Measurements from ENCODE around the gene BCL2L12. TPM values are rescaled to one million over a fixed set of nuclear protein-coding genes. Genes with fewer than 3 reads are reported as not detected.

BCL2L12 gene
- total RNA-seq, 1 donor from 2014 or later: 53.3 TPM

DNA sequence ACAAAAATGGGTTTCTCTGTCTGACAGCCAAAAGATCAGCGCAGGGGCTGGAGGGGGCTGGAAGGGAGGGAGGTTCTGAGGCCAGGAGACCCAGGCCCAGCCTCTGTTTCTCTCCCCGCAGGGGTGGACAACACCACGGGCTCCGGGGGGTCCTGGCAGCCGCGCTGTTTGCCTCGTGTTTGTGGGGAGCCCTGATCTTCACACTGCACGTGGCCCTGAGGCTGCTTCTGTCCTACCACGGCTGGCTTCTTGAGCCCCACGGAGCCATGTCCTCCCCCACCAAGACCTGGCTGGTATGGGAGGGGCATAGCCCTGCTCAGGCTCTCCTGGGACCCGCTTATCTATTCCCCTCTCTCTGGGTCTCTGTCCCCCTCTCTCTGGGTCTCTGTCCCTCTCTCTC, 34.8 kb downstream of the BCL2L12 start:
- no peak overlapping the region for H3K4me3 ChIP-seq (ENCODE audit: low read depth, low read length)
- no peak for DNase-seq (ENCODE audit: low read depth)
- TF ChIP-seq CTCF (conservative IDR thresholded peaks at IDR 0.05; ENCODE audit: low read depth, low read length): no peak

- DNase-seq (ENCODE audit: low read depth): no peak
- no peak for TF ChIP-seq CTCF (conservative IDR thresholded peaks at IDR 0.05; ENCODE audit: low read depth, low read length)
These were observed 35.6 kb downstream of the BCL2L12 start for GRCh38 chr19:49701271-49701786.

GRCh38 chr19:49704888-49705642, 39.3 kb downstream of the BCL2L12 start:
- no peak overlapping the region for H3K4me3 ChIP-seq (ENCODE audit: low read depth, low read length)
- DNase-seq (ENCODE audit: low read depth): no peak
- no peak for TF ChIP-seq CTCF (conservative IDR thresholded peaks at IDR 0.05; ENCODE audit: low read depth, low read length)

More at GRCh38 chr19:49701271-49701786, 35.6 kb downstream of the BCL2L12 start:
- H3K4me3 ChIP-seq (ENCODE audit: low read depth, low read length): no peak overlapping the region

- no peak overlapping the region for H3K4me3 ChIP-seq (ENCODE audit: low read depth, low read length)
- DNase-seq (ENCODE audit: low read depth): no peak
- TF ChIP-seq CTCF (conservative IDR thresholded peaks at IDR 0.05; ENCODE audit: low read depth, low read length): no peak
These were observed 40.2 kb downstream of the BCL2L12 start for GRCh38 chr19:49705919-49706318.

DNA sequence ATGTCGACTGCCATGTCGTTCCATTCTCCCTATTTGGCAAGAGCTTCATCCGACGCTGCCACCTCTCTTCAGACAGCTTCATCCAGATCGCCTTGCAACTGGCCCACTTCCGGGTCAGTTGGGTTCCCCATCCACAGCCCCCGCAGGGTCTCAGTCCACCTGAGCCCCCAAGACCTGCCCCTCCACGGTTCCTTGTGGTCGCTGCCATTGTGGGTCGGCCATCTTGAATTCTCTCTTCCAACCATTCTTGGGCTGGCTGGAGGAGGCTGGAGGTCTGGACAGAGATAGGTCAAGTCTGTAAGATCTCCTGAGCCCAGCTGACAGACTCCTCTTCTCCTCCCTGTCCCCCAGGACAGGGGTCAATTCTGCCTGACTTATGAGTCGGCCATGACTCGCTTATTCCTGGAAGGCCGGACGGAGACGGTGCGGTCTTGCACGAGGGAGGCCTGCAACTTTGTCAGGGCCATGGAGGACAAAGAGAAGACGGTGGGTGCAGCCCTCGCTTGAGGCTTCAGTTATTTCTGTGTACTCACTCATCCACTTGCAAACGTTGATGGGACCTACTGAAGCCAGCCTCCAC, 44.7 kb downstream of the BCL2L12 start:
- no peak overlapping the region for H3K4me3 ChIP-seq (ENCODE audit: low read depth, low read length)
- no peak for DNase-seq (ENCODE audit: low read depth)
- no peak for TF ChIP-seq CTCF (conservative IDR thresholded peaks at IDR 0.05; ENCODE audit: low read depth, low read length)

- no peak for DNase-seq (ENCODE audit: low read depth)
- TF ChIP-seq CTCF (conservative IDR thresholded peaks at IDR 0.05; ENCODE audit: low read depth, low read length): no peak
- no peak overlapping the region for H3K4me3 ChIP-seq (ENCODE audit: low read depth, low read length)
These were observed 46.7 kb downstream of the BCL2L12 start for GRCh38 chr19:49712397-49712859.

Data from epithelial cell of proximal tubule (primary cell).